RWPE2 (cell line): ENCODE results near the gene SULT2B1.

Experiments used
- ATAC-seq: fragments of 200-7000 bp; cut with Tn5 transposase; 3 replicates; pipeline ENCODE4 v1.9.1; 2021; ENCODE audit warnings: low read depth
- DNase-seq: peaks from one replicate; pipeline ENCODE4 v3.0.0-alpha.2; 2020; ENCODE audit warnings: low spot score
- H3K27ac ChIP-seq: fragments of 450-650 bp; 2 replicates; pipeline ENCODE4 v1.5.1; 2017; ENCODE audit warnings: mild to moderate bottlenecking; ENCODE audit not compliant: poor library complexity, severe bottlenecking
- H3K27me3 ChIP-seq: fragments of 250-450 bp; sonication (Bioruptor Pico); 2 replicates; pipeline ENCODE4 v1.5.1; 2021; ENCODE audit warnings: mild to moderate bottlenecking, moderate library complexity; ENCODE audit not compliant: insufficient read depth, poor library complexity, severe bottlenecking
- H3K36me3 ChIP-seq: fragments of 250-450 bp; sonication (Bioruptor Pico); 2 replicates; pipeline ENCODE4 v1.5.1; 2020; ENCODE audit warnings: low read depth, mild to moderate bottlenecking, moderate library complexity
- H3K4me1 ChIP-seq: fragments of 250-450 bp; sonication (Bioruptor Pico); 2 replicates; pipeline ENCODE4 v1.5.1; 2021; ENCODE audit warnings: mild to moderate bottlenecking, moderate library complexity; ENCODE audit not compliant: insufficient read depth, poor library complexity, severe bottlenecking
- H3K4me3 ChIP-seq: fragments of 250-450 bp; sonication (Bioruptor Pico); 2 replicates; pipeline ENCODE4 v1.5.1; 2021; ENCODE audit warnings: mild to moderate bottlenecking, moderate library complexity; ENCODE audit not compliant: severe bottlenecking
- H3K9me3 ChIP-seq: fragments of 250-450 bp; sonication (Bioruptor Pico); 2 replicates; pipeline ENCODE4 v1.5.1; 2021; ENCODE audit warnings: mild to moderate bottlenecking, moderate library complexity; ENCODE audit not compliant: severe bottlenecking
- CTCF ChIP-seq: fragments of 450-650 bp; IDR thresholded peaks from one replicate; pipeline ENCODE4 v1.5.1; 2017; ENCODE audit warnings: mild to moderate bottlenecking, moderate library complexity; ENCODE audit not compliant: poor library complexity, severe bottlenecking

SULT2B1 gene

GRCh38 chr19:48635966-48636858 lies 84.2 kb downstream of the SULT2B1 start:
- DNase-seq: no peak
- H3K4me1 ChIP-seq: peaks cover 29% of the 10 kb centered on the region
- no peak for TF ChIP-seq CTCF
- H3K4me3 ChIP-seq: peak overlapping the region; percentile 48
- ATAC-seq: no peak
- no peaks in the 10 kb centered on the region for H3K27me3 ChIP-seq
- H3K27ac ChIP-seq: peak overlapping the region; percentile 90
- peaks cover 10% of the 10 kb centered on the region for H3K36me3 ChIP-seq
- no peaks in the 10 kb centered on the region for H3K9me3 ChIP-seq

DNA sequence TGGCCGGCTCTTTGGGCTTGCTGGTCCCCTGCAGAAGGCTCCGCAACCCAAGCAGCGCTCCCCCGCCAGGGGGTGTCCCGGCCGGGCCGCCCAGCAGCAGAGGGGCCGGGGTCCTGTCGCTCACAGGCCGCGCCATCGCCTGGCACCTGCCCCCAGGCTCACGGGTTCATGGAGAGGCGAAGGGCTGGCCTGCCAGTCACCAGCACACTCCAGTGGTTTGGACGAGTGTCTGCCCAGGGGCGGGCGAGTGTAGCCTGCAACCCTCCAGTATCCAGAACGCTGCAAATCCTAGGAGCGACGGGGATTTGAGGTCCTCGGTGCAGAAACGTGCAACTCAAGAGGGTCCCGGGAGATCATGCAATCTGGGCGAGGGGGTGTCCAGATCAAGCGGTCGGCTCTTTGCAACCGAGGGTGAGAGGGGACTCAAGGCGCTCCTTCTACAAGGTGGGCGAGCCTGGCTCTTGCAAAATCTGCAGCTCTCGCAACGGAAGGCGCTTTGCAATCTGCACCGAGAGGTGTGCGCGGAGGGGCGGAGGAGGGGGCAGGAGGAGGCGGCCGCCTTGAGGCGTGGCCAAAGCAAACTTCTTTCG lies 85.0 kb downstream of the SULT2B1 start, which contains the start of gene DBP:
DBP (minus strand) TSS at position 521 of the 590 bp plus-strand sequence; CDS start at position 136, 385 bp downstream.
- peak within 1 kb of the TSS; percentile 90 for H3K27ac ChIP-seq
- peaks cover 29% of the 10 kb centered on the region for H3K4me1 ChIP-seq
- peak within 1 kb of the TSS; percentile 48 for H3K4me3 ChIP-seq
- peak; percentile 16 for TF ChIP-seq CTCF
- DNase-seq (no peak), ATAC-seq (no peak; the same call in 2 of the 3 replicates)
- H3K27me3 ChIP-seq: no peaks in the 10 kb centered on the region
- H3K36me3 ChIP-seq: peaks cover 6% of the 10 kb centered on the region; the same call in 1 of the 2 replicates
- no peaks in the 10 kb centered on the region for H3K9me3 ChIP-seq

DNA sequence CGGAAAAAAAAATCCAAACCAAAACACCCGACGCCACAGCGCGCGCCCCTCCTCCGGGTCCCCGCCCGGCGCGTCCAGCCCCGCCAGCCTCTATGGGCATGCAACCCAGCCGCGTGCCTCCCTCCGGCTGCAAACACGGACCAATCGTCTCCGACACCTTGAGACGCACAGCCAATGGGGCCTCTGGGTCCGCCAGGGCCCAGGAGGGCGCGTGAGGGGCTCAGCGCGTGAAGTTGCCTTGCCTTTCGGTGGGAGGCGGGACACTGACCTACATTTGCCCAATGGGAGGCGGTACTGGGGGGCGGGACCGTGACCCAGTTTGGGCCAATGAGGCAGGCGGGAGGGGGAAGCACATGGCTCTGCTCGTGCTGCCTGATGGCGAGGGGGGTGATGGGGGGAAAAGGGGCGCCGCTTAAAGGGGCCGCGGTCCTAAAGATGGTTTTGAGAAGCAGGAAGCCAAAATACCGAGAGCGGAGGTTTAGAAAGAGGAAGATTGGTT lies 85.5 kb downstream of the SULT2B1 start:
- DNase-seq (peak; percentile 99), ATAC-seq (peak; percentile 75)
- H3K4me3 ChIP-seq: peak overlapping the region; percentile 48
- peaks cover 4% of the 10 kb centered on the region; the same call in 1 of the 2 replicates for H3K36me3 ChIP-seq
- H3K27me3 ChIP-seq: no peaks in the 10 kb centered on the region
- H3K4me1 ChIP-seq: peaks cover 25% of the 10 kb centered on the region
- peak overlapping the region; percentile 90 for H3K27ac ChIP-seq
- TF ChIP-seq CTCF: no peak
- no peaks in the 10 kb centered on the region for H3K9me3 ChIP-seq

GRCh38 chr19:48637948-48638830 lies 86.2 kb downstream of the SULT2B1 start:
- Histone ChIP-seq H3K27ac (peak overlapping the region; percentile 90), H3K27me3 (no peaks in the 10 kb centered on the region), H3K4me3 (peak overlapping the region; percentile 48), H3K36me3 (peaks cover 2% of the 10 kb centered on the region; the same call in 1 of the 2 replicates), H3K4me1 (peaks cover 18% of the 10 kb centered on the region), H3K9me3 (no peaks in the 10 kb centered on the region)
- DNase-seq (no peak), ATAC-seq (peak; percentile 28)
- no peak for TF ChIP-seq CTCF
